ENCODE measurements around the gene PNKD. TPM values are rescaled to one million over a fixed set of nuclear protein-coding genes. Genes with fewer than 3 reads are reported as not detected.
A peak's percentile ranks its signal among the peaks of the same experiment; 100 is the strongest.

The PNKD gene
- total RNA-seq, 2 experiments from 2014 or later: 34.0 to 39.1 TPM

- Mint-ChIP-seq H3K27me3 (peaks cover 12% of the 10 kb centered on the region), H3K27ac (peak overlapping the region; percentile 14), H3K36me3 (ENCODE audit: low read depth) (peaks cover 4% of the 10 kb centered on the region), H3K4me1 (peaks cover 34% of the 10 kb centered on the region), H3K4me3 (no peak overlapping the region), H3K9me3 (no peaks in the 10 kb centered on the region)
- ChIA-PET POLR2A (no interaction called here), CTCF (interaction anchor here (0.8 to 1.3 kb wide), 4 partner anchors 9 to 69 kb away, joined by 3 to 6 read pairs (median 4); no protein-coding TSS in a partner anchor)
- no peak for DNase-seq
These were observed 100.2 kb downstream of the PNKD start for GRCh38 chr2:218370410-218371063.

- Mint-ChIP-seq H3K27ac (no peak overlapping the region), H3K36me3 (ENCODE audit: low read depth) (peaks cover 2% of the 10 kb centered on the region), H3K4me3 (no peak overlapping the region), H3K4me1 (peaks cover 26% of the 10 kb centered on the region), H3K27me3 (peaks cover 12% of the 10 kb centered on the region), H3K9me3 (no peaks in the 10 kb centered on the region)
- CTCF ChIA-PET: no interaction called here
- POLR2A ChIA-PET: no interaction called here
- no peak for DNase-seq
These were observed 101.6 kb downstream of the PNKD start for GRCh38 chr2:218371983-218372350.

DNA sequence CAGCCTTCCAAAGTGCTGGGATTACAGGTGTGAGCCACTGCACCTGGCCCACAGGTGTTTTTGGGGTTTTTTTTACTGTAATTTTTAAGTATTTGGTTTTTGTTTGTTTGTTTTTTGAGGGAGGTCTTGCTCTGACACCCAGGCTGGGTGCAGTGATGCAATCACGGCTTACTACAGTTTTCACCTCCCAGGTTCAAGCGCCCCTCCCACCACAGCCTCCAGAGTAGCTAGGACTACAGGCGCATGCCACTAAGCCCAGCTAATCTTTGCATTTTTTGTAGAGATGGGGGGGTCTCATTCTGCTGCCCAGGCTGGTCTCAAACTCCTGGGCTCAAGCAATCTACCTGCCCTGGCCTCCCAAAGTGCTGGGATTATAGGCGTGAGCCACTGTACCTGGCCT lies 104.5 kb downstream of the PNKD start:
- DNase-seq: no peak
- Mint-ChIP-seq H3K4me1 (peaks cover 6% of the 10 kb centered on the region), H3K36me3 (ENCODE audit: low read depth) (no peaks in the 10 kb centered on the region), H3K27me3 (peaks cover 6% of the 10 kb centered on the region), H3K9me3 (no peaks in the 10 kb centered on the region), H3K4me3 (no peak overlapping the region), H3K27ac (no peak overlapping the region)
- POLR2A ChIA-PET: no interaction called here
- CTCF ChIA-PET: no interaction called here

DNA sequence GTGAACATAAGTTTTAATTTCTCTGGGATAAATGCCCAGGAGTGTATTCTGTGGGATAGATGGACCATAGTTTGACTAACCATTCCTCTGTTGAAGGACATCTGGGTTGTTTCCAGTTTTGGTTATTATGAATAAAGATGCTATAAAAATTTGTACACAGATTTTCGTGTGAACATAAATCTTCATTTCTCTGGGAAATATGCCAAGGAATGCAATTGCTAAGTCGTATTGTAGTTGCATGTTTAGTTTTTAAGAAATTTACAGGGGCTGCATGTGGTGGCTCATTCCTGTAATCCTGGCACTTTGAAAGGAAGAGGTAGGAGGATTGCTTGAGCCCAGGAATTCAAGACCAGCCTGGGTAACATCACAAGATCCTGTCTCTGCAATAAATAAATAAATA lies 104.9 kb downstream of the PNKD start:
- no peak for DNase-seq
- Mint-ChIP-seq H3K9me3 (no peaks in the 10 kb centered on the region), H3K36me3 (ENCODE audit: low read depth) (no peaks in the 10 kb centered on the region), H3K27me3 (peaks cover 1% of the 10 kb centered on the region), H3K4me3 (no peak overlapping the region), H3K4me1 (peaks cover 2% of the 10 kb centered on the region), H3K27ac (no peak overlapping the region)
- ChIA-PET POLR2A (no interaction called here), CTCF (no interaction called here)

GRCh38 chr2:218378053-218378452 lies 107.7 kb downstream of the PNKD start:
- no peaks in the 10 kb centered on the region for H3K4me1 Mint-ChIP-seq
- CTCF ChIA-PET: interaction anchor here (1.0 to 1.3 kb wide), 2 partner anchors 10 to 91 kb away, joined by 3 read pairs; no protein-coding TSS in a partner anchor
- peaks cover 2% of the 10 kb centered on the region for H3K27me3 Mint-ChIP-seq
- no peak overlapping the region for H3K27ac Mint-ChIP-seq
- no peaks in the 10 kb centered on the region for H3K36me3 Mint-ChIP-seq (ENCODE audit: low read depth)
- DNase-seq: no peak
- no peak overlapping the region for H3K4me3 Mint-ChIP-seq
- no peaks in the 10 kb centered on the region for H3K9me3 Mint-ChIP-seq
- POLR2A ChIA-PET: no interaction called here

GRCh38 chr2:218381916-218382366 lies 111.6 kb downstream of the PNKD start, which contains the start of gene SLC11A1:
SLC11A1 (plus strand) TSS chr2:218382273; CDS start chr2:218382369, 96 bp downstream.
- Mint-ChIP-seq H3K9me3 (no peaks in the 10 kb centered on the region), H3K27ac (no peak within 1 kb of the TSS), H3K4me3 (no peak within 1 kb of the TSS), H3K36me3 (ENCODE audit: low read depth) (no peaks in the 10 kb centered on the region), H3K4me1 (no peaks in the 10 kb centered on the region), H3K27me3 (peaks cover 2% of the 10 kb centered on the region)
- POLR2A ChIA-PET: no interaction called here
- CTCF ChIA-PET: interaction anchor here (1.2 to 2.1 kb wide), 3 partner anchors 13 to 26 kb away, joined by 3 to 7 read pairs (median 4); partner anchors contain the start of gene CATIP
- DNase-seq: no peak

DNA sequence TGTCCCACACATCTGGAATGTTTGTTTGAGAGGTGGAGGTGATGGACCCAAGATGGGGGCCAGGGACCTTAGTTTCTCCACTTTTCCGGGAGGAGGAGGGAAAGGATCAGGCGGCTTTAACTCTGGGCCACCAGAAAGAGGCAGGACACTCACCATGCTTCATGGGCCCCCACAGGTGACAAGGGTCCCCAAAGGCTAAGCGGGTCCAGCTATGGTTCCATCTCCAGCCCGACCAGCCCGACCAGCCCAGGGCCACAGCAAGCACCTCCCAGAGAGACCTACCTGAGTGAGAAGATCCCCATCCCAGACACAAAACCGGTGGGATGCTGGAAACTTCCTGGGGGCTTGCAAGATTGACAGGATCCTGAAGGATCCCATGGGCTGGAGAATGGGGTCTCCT lies 112.5 kb downstream of the PNKD start:
- Mint-ChIP-seq H3K9me3 (no peaks in the 10 kb centered on the region), H3K4me3 (no peak overlapping the region), H3K27ac (no peak overlapping the region), H3K27me3 (peaks cover 4% of the 10 kb centered on the region), H3K4me1 (peaks cover 5% of the 10 kb centered on the region), H3K36me3 (ENCODE audit: low read depth) (no peaks in the 10 kb centered on the region)
- ChIA-PET POLR2A (no interaction called here), CTCF (interaction anchor here (1.2 to 2.1 kb wide), 3 partner anchors 12 to 27 kb away, joined by 3 to 7 read pairs (median 4); partner anchors contain the start of gene CATIP)
- no peak for DNase-seq

GRCh38 chr2:218383892-218384519 lies 113.7 kb downstream of the PNKD start:
- POLR2A ChIA-PET: no interaction called here
- no peaks in the 10 kb centered on the region for H3K9me3 Mint-ChIP-seq
- no peaks in the 10 kb centered on the region for H3K36me3 Mint-ChIP-seq (ENCODE audit: low read depth)

DNA sequence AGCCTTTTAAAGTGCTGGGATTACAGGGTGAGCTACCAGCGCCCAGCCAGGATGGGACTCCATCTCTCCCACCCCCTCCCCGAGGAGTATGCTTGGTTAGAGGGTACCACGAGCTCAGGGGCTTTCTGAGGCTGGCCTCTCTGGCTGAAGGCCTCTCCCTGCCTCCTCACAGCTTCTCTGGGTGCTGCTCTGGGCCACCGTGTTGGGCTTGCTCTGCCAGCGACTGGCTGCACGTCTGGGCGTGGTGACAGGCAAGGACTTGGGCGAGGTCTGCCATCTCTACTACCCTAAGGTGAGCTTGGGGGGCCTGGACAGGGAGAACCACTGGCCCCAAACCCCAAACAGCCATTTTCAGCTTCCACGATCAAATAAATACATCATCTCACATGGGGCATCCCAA lies 114.7 kb downstream of the PNKD start:
- no peaks in the 10 kb centered on the region for H3K36me3 Mint-ChIP-seq (ENCODE audit: low read depth)
- H3K27ac Mint-ChIP-seq: no peak overlapping the region
- no peak for DNase-seq
- POLR2A ChIA-PET: no interaction called here
- CTCF ChIA-PET: interaction anchor here (0.7 to 1.0 kb wide), 2 partner anchors 12 to 22 kb away, joined by 3 read pairs; no protein-coding TSS in a partner anchor
- peaks cover 4% of the 10 kb centered on the region for H3K27me3 Mint-ChIP-seq
- no peaks in the 10 kb centered on the region for H3K9me3 Mint-ChIP-seq
- peaks cover 5% of the 10 kb centered on the region for H3K4me1 Mint-ChIP-seq
- H3K4me3 Mint-ChIP-seq: no peak overlapping the region

More at GRCh38 chr2:218383892-218384519, 113.7 kb downstream of the PNKD start:
- no peak for DNase-seq
- Mint-ChIP-seq H3K4me1 (peaks cover 5% of the 10 kb centered on the region), H3K27ac (no peak overlapping the region), H3K27me3 (peaks cover 4% of the 10 kb centered on the region), H3K4me3 (no peak overlapping the region)
- CTCF ChIA-PET: interaction anchor here (1.0 kb wide), 1 partner anchor 9 kb away, joined by 5 read pairs; no protein-coding TSS in a partner anchor

DNA sequence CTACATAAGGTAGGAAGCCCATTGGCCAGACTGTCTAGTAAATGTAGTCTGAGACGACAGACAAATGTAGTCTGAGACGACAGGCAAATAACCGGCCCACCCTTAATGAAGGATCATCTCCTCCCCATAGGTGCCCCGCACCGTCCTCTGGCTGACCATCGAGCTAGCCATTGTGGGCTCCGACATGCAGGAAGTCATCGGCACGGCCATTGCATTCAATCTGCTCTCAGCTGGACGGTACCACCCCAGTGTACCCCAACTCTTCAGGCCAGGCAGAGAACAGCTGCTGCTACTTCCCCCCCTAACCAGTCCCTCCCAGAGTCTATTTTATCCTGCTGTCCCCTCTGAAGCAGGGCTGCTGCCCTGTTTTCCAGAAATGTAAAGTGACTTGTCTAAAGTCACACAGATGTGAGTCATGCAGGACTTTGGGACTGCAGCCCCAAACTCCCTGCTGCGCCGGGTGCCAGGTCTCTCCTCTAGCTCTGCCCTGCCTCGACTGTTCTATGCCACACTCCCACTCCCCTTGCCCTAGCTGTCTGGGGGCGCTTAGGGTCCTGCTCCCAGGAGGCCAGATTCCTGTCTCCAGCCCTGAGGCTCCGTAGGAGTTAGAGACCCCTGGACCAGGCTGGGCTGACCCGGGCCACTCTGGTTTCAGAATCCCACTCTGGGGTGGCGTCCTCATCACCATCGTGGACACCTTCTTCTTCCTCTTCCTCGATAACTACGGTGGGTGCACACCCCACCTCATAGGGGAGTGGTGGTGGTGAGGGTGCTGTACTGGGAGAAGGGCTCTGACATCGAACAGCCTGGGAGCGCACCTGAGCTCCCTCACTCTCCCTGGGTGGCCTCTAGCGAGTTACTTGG lies 116.4 kb downstream of the PNKD start:
- Mint-ChIP-seq H3K4me1 (peaks cover 5% of the 10 kb centered on the region), H3K4me3 (no peak overlapping the region), H3K36me3 (ENCODE audit: low read depth) (no peaks in the 10 kb centered on the region), H3K9me3 (no peaks in the 10 kb centered on the region), H3K27ac (no peak overlapping the region), H3K27me3 (peaks cover 3% of the 10 kb centered on the region)
- no peak for DNase-seq
- POLR2A ChIA-PET: no interaction called here
- CTCF ChIA-PET: interaction anchor here (1.2 to 2.3 kb wide), 2 partner anchors 9 to 96 kb away, joined by 3 to 9 read pairs; no protein-coding TSS in a partner anchor

DNA sequence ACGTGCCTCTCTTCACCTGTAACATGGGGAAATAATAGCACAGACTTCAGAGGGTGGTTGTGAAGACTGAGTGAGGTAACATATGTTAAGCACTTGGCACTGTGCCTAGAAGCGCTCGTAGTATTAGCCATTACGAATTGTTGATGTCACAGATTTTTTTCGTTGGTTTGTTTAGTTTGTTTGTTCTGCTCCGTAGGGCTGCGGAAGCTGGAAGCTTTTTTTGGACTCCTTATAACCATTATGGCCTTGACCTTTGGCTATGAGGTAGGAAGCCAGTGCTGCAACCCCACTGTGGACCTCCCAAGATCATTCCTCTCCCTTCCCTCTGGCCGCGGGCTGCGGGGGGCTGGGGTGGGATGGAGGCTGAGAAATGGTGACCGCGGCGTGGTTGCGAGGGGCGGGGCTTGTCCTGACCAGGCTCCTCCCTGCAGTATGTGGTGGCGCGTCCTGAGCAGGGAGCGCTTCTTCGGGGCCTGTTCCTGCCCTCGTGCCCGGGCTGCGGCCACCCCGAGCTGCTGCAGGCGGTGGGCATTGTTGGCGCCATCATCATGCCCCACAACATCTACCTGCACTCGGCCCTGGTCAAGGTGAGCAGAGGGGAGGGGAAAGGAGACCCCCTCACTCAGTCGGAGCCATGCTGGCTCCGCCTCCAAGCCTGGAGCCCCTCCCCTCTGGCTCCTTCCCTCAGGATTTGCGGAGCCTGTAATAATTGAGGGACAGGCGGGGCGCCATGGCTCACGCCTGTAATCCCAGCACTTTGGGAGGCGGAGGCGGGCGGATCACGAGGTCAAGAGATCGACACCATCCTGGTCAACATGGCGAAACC lies 117.3 kb downstream of the PNKD start:
- Mint-ChIP-seq H3K27ac (no peak overlapping the region), H3K4me3 (no peak overlapping the region), H3K27me3 (peaks cover 2% of the 10 kb centered on the region), H3K36me3 (ENCODE audit: low read depth) (no peaks in the 10 kb centered on the region), H3K9me3 (no peaks in the 10 kb centered on the region), H3K4me1 (peaks cover 5% of the 10 kb centered on the region)
- ChIA-PET POLR2A (no interaction called here), CTCF (interaction anchor here (1.1 to 2.3 kb wide), 3 partner anchors 9 to 31 kb away, joined by 3 to 9 read pairs (median 6); partner anchors contain the start of gene CATIP)
- no peak for DNase-seq
